ENCODE data around the gene HIVEP3.

Gene HIVEP3

DNA sequence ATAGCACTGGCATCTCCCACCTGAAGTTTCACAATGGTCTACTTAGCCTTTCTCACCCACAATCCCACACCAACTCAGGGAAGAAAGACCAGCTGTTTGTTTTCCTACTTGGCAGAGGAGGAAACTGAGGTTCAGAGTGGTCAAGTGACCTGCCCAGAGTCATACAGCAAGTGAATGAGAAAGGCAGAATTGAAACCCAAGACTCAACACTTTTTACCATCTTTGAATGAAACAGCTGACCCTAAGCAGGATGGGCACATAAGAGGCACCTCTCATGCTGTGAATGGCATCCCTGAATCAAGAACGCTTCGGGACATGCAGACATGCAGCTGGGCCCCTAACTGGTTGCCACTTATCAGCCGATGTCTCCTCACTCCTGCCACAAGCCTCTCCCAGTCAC is 193.8 kb downstream of the HIVEP3 start:
- DNase-seq, result no peak

GRCh38 chr1:41724248-41724647 is 194.5 kb downstream of the HIVEP3 start:
- no peak for DNase-seq

DNA sequence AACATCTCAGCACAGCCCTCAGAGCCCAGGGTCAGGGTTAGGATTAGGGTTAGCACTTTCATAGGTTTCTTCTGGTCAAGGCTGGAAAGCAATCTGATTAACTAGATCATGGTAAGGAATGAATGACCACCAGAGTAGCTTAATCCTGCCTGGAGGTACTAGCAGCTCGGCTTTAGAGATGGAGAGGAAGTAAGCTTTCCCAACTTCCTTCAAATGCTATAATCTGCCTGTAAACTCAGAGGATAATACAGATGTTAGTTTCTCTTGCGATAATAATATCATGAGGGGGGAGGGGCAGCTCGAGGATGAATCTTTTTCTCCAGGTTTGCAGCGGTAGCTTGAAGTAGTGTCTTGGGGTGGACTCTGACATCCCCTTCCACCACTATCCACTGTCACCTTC is 194.9 kb downstream of the HIVEP3 start:
- DNase-seq, result no peak

DNA sequence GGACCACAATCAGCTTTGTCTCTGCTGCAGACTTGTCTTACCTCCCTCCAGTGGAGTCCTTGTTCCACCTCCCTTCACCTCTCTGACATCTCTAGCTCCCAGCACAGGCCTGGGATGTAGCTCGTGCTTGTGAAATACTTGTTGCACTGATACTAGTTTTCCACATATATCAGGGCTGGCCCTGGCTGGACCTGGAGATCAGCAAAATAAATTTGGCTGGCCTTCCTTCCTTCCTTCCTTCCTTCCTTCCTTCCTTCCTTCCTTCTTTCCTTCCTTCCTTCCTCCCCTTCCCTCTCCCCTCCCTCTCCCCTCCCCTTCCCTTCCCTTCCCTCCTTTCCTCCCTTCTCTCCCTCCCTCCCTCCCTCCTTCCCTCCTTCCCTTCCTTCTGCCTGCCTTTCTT is 196.5 kb downstream of the HIVEP3 start:
- DNase-seq, result no peak

GRCh38 chr1:41720861-41721410 is 197.8 kb downstream of the HIVEP3 start:
- no peak for DNase-seq

DNA sequence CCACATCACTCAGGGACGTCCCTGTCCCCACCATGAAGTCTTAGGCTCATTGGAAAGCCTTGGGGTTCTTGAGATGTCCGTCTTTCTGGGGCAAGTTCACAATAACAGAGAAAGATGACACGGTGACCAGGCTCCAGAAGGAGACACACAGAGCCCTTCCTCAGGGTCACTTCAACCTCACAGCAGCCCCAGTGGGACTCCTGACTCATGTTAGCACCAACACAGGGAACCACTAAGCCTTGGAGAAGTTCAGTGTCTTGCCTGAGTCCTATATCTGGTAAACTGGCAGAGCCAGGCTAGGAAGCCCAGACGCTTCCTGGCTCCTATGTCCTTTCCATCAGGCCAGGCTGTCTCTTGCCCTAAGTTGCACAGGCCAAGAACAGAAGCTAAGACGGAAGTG is 199.1 kb downstream of the HIVEP3 start:
- DNase-seq, result no peak

GRCh38 chr1:41719128-41719527 is 199.6 kb downstream of the HIVEP3 start:
- DNase-seq, result no peak

DNA sequence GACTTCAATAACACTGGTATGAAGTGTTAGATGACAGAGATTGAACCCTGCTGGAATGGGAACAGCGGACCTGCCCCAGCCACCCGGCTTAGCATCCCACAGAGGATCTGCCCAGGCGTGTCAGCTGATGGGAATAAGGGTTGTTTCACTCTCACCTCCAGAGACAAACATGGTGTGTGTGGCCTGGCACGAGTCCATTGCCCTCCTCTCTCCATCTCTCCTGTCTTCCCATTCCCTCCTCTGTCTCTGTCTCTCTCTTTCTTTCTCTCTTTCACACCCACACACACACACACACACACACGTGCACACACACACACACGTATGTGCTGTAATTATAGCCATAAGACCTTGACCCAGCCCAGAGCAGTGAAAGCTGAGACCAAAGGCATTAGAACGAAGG is 200.2 kb downstream of the HIVEP3 start:
- no peak for DNase-seq

GRCh38 chr1:41716188-41717130 is 202.3 kb downstream of the HIVEP3 start:
- DNase-seq, result no peak

GRCh38 chr1:41715441-41716095 is 203.2 kb downstream of the HIVEP3 start:
- no peak for DNase-seq

DNA sequence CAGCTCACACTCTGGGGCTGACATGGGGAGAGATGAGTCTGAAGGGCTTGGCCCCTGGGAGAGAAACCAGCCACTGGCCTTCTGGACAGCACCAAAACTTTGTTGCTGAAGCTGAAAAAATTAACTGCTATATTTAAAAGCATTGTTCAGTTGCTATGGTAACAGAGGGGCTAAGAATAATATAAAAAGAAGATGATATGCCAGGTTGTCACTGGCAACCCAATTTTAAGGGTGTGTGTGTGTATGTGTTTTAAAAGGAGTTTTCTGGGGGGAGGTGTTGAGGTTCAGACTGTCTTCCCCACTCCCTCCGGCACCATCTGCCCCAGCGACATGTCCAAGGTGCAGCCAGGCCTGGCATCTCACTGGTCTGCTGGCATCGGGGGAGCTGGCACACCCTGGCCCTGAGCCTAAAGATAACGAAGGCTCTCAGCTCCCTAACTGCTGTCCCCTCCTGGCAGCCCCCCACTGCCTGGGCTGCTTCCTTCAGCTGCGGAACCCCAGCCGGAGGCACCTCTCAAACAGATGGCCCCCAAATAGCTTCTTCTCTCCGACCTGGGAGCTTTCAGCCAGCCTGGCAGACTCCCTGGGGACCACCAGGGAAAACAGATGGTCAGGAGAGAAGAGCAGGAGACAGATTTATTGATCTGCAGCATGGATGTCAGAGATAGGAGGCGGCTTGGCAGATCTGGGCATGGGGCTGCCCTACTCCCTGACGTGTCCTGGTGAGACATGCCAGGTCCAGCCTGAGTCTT is 203.9 kb downstream of the HIVEP3 start:
- no peak for DNase-seq

GRCh38 chr1:41713557-41714327 is 205.0 kb downstream of the HIVEP3 start:
- no peak for DNase-seq

GRCh38 chr1:41713141-41713540 is 205.6 kb downstream of the HIVEP3 start:
- DNase-seq, result no peak

DNA sequence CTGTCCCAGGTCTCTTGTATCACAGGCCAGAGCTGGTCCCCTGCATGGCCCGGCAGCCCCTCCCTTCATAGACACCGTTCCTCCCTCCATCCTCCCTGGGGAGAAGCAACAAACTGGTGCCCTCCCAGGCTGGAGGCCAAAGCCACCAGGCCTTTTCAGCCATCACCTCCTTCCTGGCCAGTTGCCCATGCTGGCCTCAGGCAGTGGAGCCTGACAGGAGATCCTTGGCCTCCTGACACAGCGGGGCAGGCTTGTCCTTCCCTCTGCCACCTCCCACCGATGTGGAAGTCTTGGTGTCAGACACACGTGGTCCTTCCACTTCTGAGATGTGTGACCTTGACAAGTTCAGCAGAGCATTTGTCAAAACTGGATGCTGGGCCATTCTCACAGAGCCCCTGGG is 206.0 kb downstream of the HIVEP3 start:
- no peak for DNase-seq

DNA sequence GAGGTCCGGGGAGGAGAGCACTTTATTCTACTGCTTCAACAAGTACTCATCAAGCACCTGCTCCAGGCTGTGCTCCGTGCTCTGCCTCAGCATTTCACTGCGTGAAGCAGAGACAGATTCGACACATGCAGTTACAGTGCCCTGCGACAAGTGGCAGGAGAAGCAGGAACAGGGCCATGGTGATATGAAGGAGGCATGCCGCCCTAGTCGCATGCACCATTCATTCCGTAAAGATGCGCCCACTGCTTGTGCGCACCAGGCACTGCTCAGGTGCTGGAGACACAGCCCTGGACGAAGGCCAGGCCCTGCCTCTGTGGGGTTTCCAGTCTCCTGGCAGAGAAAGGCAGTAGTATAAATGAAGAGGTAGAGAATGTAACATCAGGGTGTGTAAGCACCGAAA is 206.6 kb downstream of the HIVEP3 start:
- no peak for DNase-seq

DNA sequence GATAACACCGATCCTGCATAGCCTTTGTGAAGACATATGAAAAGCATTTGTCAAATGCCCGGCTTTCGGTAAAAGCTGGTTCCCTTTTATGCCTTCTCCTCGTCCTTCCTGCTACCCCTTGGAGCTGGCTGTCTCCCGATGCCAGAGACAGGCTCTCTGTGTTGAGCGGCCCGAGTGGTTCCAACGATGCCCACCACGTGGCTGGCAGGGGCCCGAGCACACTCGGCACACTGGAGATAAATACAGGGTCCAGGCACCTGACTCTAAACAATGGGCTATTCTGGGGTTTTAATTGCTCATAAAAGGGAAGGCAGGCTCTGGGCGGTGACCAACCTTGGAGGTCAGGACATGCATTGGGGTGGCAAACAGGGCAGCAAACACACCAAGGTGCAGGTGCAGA is 207.1 kb downstream of the HIVEP3 start:
- DNase-seq, result no peak

DNA sequence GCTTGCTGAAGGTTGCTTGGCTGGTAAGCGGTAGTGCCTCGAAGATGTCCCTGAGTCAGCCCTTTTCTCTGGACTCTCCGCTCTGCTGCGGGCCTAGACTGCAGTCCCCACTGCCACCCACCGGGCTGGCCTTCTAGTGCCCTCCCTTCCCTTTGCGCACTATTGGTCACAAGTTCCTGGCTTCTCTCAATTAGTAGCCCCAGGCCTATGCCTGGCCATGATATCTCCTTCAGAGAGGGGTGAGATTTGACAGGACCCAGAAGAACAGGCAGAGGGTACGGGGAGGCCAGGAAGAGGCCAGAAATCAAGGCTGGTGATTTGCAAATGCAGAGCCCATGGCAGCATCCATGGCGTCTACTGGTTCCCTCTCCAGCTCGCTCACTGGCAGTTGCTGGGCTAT is 207.7 kb downstream of the HIVEP3 start:
- DNase-seq, result no peak

DNA sequence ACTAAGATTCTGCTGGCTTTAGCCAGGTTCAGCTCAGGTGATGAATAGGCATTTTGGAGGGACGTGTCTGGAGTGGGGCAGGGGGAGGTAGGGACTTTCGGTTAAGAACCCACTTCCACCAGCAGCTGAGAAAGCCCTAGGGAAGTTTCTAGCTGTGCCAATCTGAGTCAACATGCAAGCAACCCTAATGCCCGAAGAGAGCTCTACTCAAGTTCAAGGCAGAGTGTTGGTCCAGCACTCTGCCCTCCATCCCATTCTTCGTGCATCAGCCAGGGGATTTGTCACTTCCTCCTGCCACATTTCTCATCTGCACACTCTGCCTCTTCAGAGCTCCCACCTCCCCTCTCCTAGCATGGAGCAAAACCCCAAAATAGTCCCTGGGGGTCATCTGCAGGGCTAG is 208.8 kb downstream of the HIVEP3 start:
- no peak for DNase-seq

- no peak for DNase-seq
Observed at GRCh38 chr1:41709331-41709730, 209.4 kb downstream of the HIVEP3 start.

- DNase-seq, result no peak
Observed at GRCh38 chr1:41708332-41708731, 210.4 kb downstream of the HIVEP3 start.

DNA sequence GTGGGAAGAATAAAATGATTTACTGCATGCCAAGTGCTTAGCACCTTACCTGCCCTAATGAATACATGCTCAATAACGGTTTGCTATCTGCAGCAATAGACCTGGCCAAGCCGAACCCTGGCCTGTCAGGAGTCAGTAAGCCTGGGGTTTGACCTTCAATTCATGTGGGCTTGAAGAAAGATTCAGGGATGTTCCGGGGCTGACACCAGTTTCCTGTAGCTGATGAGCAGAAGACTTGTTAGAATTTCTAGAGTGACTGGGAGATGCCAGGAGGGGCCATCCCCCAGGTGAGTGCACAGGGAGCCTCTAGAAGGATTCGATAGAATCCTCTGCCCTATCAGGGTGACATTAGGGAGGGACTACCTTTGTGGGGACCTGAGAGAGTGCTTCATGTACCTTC is 210.9 kb downstream of the HIVEP3 start:
- no peak for DNase-seq

GRCh38 chr1:41705798-41706197 is 212.9 kb downstream of the HIVEP3 start:
- no peak for DNase-seq

DNA sequence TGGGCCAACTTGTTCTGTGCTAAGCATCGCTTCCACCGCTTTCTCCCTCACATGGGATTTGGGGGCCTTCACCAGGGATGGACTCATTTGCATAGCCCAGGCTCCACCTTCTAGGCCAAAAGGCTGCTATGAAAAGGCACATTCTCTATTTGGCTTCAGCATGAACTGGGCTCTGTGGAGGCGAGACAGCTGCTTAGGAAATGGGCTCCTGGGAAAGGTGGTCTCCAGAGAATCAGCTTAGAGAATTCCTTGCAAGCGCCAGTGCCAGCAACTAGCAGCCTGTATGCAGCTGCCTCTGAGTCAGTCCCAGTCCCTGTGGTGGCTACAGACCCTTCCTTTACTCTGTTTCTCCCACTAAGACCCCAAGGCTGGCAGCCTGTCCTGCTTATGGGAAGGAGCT is 214.5 kb downstream of the HIVEP3 start:
- DNase-seq, result no peak
